ENCODE results near the gene C7. TPM values are rescaled to one million over a fixed set of nuclear protein-coding genes. Genes with fewer than 3 reads are reported as not detected.

The C7 gene
- total RNA-seq, 1 donor from 2014 or later, result 302 TPM

GRCh38 chr5:40988746-40989510 lies 79.6 kb downstream of the C7 start:
- intact Hi-C loops (cut with DNase I), result no loop called here

GRCh38 chr5:40991168-40991980 lies 82.1 kb downstream of the C7 start:
- H3K27me3 ChIP-seq, result no peaks in the 10 kb centered on the region
- intact Hi-C loops (cut with DNase I), result no loop called here
- no peak overlapping the region for H3K4me3 ChIP-seq
- H3K4me1 ChIP-seq, result peaks cover 15% of the 10 kb centered on the region
- TF ChIP-seq CTCF (IDR thresholded peaks at IDR 0.05), result no peak
- peak; percentile 92 for ATAC-seq
- no peaks in the 10 kb centered on the region for H3K36me3 ChIP-seq
- no peaks in the 10 kb centered on the region for H3K9me3 ChIP-seq
- H3K27ac ChIP-seq, result peak overlapping the region; percentile 79
- no peak for DNase-seq

More at GRCh38 chr5:40988746-40989510, 79.6 kb downstream of the C7 start:
- Histone ChIP-seq H3K36me3 (no peaks in the 10 kb centered on the region), H3K9me3 (no peaks in the 10 kb centered on the region), H3K4me1 (peaks cover 15% of the 10 kb centered on the region), H3K27ac (no peak overlapping the region), H3K27me3 (no peaks in the 10 kb centered on the region), H3K4me3 (no peak overlapping the region)
- no peak for TF ChIP-seq CTCF (IDR thresholded peaks at IDR 0.05)
- ATAC-seq (no peak), DNase-seq (no peak)

DNA sequence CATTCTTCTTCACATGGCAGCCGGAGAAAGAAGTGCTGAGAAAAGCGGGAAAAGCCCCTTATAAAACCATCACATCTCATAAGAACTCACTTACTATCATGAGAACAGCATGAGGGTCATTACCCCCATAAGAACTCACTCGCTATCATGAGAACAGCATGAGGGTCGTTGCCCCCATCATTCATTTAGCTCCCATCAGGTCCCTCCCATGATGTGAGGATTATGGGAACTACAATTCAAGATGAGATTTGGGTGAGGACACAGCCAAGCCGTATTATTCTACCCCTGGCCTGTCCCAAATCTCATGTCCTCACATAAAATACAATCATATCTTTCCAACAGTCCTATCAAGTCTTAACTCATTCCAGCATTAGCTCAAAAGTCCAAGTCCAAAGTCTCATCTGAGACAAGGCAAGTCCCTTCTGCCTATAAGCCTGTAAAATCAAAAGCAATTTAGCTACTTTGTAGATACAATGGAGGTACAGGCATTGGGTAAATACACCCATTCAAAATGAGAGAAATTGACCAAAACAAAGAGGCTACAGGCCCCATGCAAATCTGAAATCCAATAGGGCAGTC lies 82.8 kb downstream of the C7 start:
- Histone ChIP-seq H3K36me3 (no peaks in the 10 kb centered on the region), H3K27ac (peak overlapping the region; percentile 75), H3K27me3 (no peaks in the 10 kb centered on the region), H3K9me3 (no peaks in the 10 kb centered on the region), H3K4me3 (no peak overlapping the region), H3K4me1 (peaks cover 15% of the 10 kb centered on the region)
- ATAC-seq, result no peak
- TF ChIP-seq CTCF (IDR thresholded peaks at IDR 0.05), result no peak
- intact Hi-C loops (cut with DNase I), result no loop called here
- DNase-seq, result no peak

- no peak for DNase-seq
- TF ChIP-seq CTCF (IDR thresholded peaks at IDR 0.05), result no peak
- no peaks in the 10 kb centered on the region for H3K27me3 ChIP-seq
- no peak overlapping the region for H3K4me3 ChIP-seq
- no peak overlapping the region for H3K27ac ChIP-seq
- H3K4me1 ChIP-seq, result peaks cover 6% of the 10 kb centered on the region
- no peaks in the 10 kb centered on the region for H3K36me3 ChIP-seq
- no peaks in the 10 kb centered on the region for H3K9me3 ChIP-seq
- ATAC-seq, result no peak
- intact Hi-C loops (cut with DNase I), result no loop called here
Observed at GRCh38 chr5:40995801-40996586, 86.7 kb downstream of the C7 start.

- Histone ChIP-seq H3K9me3 (no peaks in the 10 kb centered on the region), H3K36me3 (no peaks in the 10 kb centered on the region), H3K4me1 (no peaks in the 10 kb centered on the region), H3K27me3 (no peaks in the 10 kb centered on the region), H3K27ac (no peak overlapping the region), H3K4me3 (no peak overlapping the region)
- DNase-seq, result no peak
- intact Hi-C loops (cut with DNase I), result no loop called here
- TF ChIP-seq CTCF (IDR thresholded peaks at IDR 0.05), result no peak
- ATAC-seq, result no peak
Observed at GRCh38 chr5:40999142-40999541, 89.8 kb downstream of the C7 start.
